ENCODE results near the gene KASH5.

DNA sequence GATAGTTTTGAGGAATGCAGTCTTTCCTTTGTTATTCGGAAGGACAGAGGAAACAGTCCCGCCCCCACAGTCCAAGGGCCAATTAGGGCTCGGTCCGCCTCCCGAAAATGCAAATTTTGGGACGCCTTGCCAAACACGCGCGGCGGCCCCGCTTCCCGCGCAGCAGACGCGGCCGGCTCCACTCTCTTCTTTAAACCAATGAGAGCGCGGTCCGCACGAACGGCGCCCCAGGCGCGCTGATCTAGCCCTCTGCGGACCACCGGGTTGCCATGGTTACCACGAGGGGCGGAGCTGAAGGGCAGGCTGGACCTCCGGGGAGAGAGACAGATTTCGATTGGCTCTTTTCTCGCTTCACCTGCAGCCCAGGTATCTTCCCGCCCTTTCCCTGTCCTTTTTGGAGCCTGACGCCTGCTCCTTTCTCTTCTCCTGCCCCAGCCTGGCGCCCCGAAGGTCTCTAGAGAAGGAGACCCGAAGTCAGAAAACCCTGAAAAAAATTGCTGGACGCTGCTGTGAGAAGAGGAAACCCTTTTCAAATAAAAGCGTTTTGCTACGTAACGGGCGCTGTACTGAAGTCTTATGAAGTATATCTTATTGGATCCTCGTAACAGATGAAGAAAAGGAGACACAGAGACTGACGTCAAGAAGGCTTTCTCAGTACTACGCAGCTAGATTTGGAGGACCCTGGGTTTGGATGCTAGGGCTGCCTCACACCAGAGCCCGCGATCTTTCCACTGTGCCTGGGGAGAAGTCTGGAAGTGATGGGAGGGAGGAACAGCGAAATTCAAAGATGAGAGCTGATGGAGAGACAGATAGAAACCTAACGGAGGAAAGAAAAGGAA is 33.2 kb downstream of the KASH5 start:
- TF ChIP-seq, protein P1, sequence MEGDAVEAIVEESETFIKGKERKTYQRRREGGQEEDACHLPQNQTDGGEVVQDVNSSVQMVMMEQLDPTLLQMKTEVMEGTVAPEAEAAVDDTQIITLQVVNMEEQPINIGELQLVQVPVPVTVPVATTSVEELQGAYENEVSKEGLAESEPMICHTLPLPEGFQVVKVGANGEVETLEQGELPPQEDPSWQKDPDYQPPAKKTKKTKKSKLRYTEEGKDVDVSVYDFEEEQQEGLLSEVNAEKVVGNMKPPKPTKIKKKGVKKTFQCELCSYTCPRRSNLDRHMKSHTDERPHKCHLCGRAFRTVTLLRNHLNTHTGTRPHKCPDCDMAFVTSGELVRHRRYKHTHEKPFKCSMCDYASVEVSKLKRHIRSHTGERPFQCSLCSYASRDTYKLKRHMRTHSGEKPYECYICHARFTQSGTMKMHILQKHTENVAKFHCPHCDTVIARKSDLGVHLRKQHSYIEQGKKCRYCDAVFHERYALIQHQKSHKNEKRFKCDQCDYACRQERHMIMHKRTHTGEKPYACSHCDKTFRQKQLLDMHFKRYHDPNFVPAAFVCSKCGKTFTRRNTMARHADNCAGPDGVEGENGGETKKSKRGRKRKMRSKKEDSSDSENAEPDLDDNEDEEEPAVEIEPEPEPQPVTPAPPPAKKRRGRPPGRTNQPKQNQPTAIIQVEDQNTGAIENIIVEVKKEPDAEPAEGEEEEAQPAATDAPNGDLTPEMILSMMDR (IDR thresholded peaks at IDR 0.05), result no peak
- no peak for TF ChIP-seq POLR2A (IDR thresholded peaks at IDR 0.05)

Data from esophagus squamous epithelium (tissue), 4 donors.